GM12801 (cell line): Measurements from ENCODE around the gene SLC7A7.

Experiments
- TF ChIP-seq, protein P1 (sequence below): IDR thresholded peaks from one replicate; pipeline ENCODE4 v1.5.1; 2011; ENCODE audit warnings: control low read depth; ENCODE audit not compliant: insufficient read length; ENCODE audit errors: extremely low read depth

Gene SLC7A7

DNA sequence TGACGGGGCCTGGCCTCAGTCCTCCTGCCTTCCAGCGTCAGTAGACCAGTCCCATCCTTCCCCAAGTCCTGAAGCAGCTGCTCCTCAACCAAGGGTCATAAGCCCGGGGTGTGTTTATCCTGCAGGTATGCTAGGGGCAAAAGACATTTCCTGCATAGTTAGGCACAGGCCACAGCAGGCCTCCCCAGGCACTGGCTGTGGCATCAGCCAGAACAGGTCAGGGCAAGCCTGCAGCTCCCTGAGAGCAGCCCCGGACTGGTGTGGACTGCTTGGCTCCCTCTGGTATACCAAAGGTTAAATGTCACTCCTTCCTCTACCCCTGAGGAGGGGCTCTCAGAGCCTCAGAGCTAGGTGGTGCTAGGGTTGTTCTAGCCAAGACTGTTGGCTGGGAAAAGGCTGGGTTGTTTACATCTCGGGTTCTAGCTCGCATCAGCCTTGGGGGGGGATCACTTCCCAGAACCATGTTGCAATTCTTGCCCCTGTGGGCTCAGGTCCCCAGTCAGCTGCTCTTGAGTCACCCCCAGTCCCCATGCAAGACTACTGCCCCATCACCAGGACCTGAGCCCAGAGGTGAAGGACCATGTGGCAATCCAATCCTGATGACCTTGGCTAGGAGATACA, 24.0 kb upstream of the SLC7A7 start:
- TF ChIP-seq, protein P1, sequence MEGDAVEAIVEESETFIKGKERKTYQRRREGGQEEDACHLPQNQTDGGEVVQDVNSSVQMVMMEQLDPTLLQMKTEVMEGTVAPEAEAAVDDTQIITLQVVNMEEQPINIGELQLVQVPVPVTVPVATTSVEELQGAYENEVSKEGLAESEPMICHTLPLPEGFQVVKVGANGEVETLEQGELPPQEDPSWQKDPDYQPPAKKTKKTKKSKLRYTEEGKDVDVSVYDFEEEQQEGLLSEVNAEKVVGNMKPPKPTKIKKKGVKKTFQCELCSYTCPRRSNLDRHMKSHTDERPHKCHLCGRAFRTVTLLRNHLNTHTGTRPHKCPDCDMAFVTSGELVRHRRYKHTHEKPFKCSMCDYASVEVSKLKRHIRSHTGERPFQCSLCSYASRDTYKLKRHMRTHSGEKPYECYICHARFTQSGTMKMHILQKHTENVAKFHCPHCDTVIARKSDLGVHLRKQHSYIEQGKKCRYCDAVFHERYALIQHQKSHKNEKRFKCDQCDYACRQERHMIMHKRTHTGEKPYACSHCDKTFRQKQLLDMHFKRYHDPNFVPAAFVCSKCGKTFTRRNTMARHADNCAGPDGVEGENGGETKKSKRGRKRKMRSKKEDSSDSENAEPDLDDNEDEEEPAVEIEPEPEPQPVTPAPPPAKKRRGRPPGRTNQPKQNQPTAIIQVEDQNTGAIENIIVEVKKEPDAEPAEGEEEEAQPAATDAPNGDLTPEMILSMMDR: no peak

DNA sequence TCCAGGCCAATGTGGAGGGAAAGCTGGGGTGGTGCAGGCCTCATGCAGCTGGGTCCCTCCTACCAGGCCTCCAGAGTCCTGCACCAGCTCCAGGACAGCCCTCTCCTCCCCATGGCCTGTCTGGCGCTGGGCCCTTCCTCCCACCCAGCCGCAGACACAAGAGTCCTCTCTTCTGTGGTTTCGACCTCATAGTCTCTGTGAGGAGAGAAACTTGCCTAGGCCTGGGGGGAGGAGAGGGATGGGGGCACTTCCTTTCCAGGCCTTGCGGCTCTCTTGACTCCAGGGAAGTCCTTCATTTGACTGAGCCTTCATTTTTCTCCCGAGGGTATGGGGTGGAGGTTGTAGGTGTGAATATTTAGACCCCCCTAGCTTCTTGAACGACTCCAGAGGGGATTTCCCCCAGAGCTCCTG, 23.4 kb upstream of the SLC7A7 start:
- TF ChIP-seq, protein P1: no peak

DNA sequence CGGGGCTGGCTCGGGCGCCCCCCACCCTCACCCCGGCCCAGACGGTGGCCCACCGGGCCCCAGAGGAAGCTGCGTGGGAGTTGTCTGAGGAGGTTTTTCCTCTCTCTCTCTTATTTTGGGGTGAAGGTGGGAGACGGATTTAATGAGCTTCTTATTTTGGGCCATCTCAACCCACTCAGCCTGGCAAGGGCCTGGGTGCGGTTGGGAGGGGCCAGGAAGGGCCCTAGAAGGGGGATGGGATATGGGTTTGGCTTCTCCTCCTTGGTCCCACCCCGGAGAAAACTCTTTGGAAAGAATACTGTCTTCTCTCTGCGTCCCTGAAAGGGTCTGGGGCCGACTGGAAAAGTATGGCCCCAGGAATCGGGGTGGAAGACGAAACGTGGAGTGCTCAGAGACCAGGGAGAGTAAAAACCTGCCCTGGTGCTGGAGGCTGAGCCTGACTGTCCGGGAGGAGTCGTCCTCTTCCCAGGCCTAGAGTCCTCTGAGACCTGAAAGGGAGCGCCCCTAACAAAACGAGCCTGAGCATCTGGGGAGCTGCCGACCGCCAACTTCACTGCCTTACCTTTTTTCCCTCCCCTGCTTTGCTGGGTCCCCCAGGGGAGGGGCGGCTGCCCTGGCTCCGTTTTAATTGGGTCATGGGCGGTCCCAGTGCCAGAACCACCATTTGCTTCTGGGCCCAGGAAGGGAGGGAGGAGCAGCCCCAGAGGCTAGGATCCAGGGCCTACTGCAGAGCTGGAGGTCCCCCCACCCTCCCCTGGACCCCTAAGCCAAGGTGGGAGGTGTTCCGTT, 22.7 kb upstream of the SLC7A7 start:
- TF ChIP-seq, protein P1: no peak

DNA sequence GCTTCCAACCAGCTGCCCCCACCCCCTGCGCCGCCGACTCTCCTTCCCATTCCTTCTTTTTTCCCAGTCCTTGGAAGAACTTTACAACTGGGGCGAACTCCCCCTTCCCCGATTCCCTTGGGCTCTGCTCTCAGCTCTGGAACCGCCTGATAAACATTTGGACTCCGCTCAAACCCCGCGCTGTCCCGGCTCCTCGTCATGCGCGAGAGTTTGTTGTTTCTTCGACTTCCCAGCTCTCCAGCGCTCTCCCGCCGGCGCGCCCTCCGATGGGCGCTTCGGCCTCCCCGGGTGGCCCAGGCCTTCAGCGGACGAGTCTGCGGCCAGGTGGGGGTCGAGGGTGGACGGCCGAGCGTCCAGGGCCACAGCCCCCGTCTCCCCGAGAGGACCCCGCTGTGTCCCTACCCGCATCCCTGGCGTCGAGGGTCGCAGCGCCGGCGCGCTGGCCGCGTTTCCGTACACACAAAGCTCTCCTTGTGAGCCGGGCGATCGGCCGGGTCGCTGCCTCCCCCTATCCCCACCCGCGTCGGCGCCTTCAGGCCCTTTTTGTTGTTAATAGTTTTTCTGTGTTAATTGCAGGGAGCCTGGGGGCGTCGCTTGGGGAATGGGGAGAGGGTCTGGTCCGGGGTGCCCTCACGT, 22.0 kb upstream of the SLC7A7 start:
- TF ChIP-seq, protein P1: no peak

DNA sequence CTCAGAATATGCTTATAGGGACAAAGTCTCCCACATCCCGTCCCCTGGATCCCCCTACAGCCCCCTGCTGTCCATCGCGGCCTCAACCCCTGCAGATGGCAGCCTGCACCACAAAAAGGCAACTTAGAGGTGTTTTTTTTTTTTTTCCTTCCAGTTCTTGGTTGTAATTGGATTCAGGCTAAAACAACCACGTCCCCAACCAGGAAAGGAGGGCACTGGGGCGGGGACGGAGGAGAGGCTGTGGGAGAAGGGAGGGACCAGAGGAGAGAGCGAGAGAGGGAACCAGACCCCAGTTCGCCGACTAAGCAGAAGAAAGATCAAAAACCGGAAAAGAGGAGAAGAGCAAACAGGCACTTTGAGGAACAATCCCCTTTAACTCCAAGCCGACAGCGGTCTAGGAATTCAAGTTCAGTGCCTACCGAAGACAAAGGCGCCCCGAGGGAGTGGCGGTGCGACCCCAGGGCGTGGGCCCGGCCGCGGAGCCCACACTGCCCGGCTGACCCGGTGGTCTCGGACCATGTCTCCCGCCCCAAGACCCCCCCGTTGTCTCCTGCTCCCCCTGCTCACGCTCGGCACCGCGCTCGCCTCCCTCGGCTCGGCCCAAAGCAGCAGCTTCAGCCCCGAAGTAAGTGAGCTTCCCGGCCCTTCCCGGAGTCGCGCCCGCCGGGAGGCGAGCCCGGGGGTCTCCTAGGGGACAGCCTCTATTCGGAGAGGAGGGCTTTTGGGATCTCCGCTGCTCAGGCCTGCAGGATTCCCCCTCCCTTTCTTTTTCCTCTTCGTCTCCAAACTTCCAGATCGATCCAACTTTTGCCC, 21.3 kb upstream of the SLC7A7 start, which contains the start of gene MMP14:
MMP14 (plus strand) TSS at position 285 of the 813 bp plus-strand sequence; CDS start at position 518, 233 bp downstream.
- TF ChIP-seq, protein P1: no peak

DNA sequence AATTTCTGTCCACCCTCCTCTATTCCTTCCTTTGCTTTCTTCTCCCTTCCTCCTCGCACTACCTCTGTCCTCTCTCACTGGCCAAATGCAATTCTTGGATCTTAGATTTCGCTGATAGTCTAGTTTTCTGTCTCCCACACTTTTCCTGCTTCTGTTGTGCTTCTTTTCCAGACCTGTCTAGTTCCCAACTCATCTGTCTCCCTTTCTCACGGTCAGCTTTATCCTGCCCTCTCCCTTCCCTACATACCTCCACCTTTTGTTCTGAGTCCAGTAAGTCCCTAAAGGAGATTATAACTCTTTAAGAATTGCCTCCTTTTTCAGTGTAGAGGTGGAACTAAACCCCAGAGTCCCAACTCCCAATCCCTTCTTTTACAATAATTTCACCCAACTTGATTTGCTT, 20.3 kb upstream of the SLC7A7 start:
- TF ChIP-seq, protein P1: no peak
